NCI-H146 treated with DMSO at 0.1 percent for 48 hours (cell line): Measurements from ENCODE around the gene MAGEA6.
A peak's percentile ranks its signal among the peaks of the same experiment; 100 is the strongest.
"Not testable (repeated sequence)": the region's sequence is repeated elsewhere in the genome, so short reads cannot be mapped to it uniquely, and the experiment has no call there.

Experiments
- DNase-seq: peaks from one replicate; lab custom pipeline; 2025; ENCODE audit not compliant: unreplicated experiment; lab: John Stamatoyannopoulos, UW

MAGEA6 gene

DNA sequence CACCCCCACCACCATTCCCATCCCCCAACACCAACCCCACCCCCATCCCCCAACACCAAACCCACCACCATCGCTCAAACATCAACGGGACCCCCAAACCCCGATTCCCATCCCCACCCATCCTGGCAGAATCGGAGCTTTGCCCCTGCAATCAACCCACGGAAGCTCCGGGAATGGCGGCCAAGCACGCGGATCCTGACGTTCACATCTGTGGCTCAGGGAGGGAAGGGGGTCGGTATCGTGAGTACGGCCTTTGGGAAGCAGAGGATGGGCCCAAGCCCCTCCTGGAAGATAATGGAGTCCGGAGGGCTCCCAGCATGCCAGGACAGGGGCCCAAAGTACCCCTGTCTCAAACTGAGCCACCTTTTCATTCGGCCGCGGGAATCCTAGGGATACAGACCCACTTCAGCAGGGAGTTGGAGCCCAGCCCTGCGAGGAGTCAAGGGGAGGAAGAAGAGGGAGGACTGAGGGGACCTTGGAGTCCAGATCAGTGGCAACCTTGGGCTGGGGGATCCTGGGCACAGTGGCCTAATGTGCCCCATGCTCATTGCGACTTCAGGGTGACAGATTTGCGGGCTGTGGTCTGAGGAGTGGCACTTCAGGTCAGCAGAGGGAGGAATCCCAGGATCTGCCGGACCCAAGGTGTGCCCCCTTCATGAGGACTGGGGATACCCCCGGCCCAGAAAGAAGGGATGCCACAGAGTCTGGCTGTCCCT, 35.2 kb downstream of the MAGEA6 start:
- not testable (repeated sequence) for DNase-seq

DNA sequence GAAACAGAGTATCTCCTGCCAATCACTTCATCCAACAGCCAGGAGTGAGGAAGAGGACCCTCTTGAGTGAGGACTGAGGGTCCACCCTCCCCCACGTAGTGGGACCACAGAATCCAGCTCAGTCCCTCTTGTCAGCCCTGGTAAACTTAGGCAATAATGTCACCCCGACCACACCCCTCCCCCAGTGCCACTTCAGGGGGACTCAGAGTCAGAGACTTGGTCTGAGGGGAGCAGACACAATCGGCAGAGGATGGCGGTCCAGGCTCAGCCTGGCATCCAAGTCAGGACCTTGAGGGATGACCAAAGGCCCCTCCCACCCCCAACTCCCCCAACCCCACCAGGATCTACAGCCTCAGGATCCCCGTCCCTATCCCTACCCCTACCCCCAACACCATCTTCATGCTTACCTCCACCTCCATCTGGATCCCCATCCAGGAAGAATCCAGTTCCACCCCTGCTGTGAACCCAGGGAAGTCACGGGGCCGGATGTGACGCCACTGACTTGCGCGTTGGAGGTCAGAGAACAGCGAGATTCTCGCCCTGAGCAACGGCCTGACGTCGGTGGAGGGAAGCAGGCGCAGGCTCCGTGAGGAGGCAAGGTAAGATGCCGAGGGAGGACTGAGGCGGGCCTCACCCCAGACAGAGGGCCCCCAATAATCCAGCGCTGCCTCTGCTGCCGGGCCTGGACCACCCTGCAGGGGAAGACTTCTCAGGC, 36.1 kb downstream of the MAGEA6 start, which contains the start of the genes CSAG1 and MAGEA12:
CSAG1 (minus strand) TSS at position 461 of the 715 bp plus-strand sequence. CDS start 1,261 bp downstream, outside the sequence.
MAGEA12 (plus strand) TSS at position 497 of the 715 bp plus-strand sequence. CDS start 2,405 bp downstream, outside the sequence.
- peak; percentile 39 for DNase-seq

GRCh38 chrX:152725409-152725808, 44.1 kb downstream of the MAGEA6 start:
- no peak for DNase-seq
